ENCODE data around the gene PWWP2B. TPM values are rescaled to one million over a fixed set of nuclear protein-coding genes. Genes with fewer than 3 reads are reported as not detected.

The PWWP2B gene
- total and polyA plus RNA-seq, 9 of the 15 experiments (the other 6 are each of a cell fraction or from before 2014, with no cell fraction given) = 0.07 to 9.2 (median 1.6) TPM; not detected in 1

DNA sequence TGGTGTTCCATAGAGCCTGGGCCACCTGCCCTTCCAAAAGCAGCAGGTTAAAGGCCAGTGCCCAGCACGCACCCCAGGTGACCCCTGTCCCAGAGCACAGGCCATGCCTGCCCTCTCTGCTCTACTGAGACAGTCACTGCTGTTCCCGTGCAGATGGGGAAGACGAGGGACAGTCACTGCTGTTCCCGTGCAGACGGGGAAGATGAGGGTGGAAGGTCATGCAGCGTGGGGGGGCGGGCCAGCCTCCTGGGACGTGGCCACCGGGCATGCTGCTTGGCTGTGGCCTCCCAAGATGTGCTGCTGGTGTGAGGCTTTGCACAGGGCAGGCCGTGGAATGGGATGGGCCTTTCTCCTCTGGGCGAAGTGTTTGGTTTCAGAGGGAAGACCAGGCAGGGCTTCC is 46.6 kb upstream of the PWWP2B start:
- peaks cover 0 to 22% of the 10 kb centered on the region in 2 experiments; a peak in 2 of 5 replicates for H3K4me1 ChIP-seq (replicated peaks in 1 of 2; ENCODE audit: control insufficient read depth in 2 of 2, insufficient read depth in 2 of 2, low read length in 2 of 2)
- BruUV-seq (replicated peaks) = no TSS peak
- H3K9me3 ChIP-seq (replicated peaks; ENCODE audit: control insufficient read depth, insufficient read depth, low read depth, low read length) = no peaks in the 10 kb centered on the region
- H2AFZ ChIP-seq (ENCODE audit: low read depth, low read length) = no peak overlapping the region
- no peak overlapping the region for H3K4me2 ChIP-seq (ENCODE audit: insufficient read depth, low read length)
- TF ChIP-seq, protein P1, sequence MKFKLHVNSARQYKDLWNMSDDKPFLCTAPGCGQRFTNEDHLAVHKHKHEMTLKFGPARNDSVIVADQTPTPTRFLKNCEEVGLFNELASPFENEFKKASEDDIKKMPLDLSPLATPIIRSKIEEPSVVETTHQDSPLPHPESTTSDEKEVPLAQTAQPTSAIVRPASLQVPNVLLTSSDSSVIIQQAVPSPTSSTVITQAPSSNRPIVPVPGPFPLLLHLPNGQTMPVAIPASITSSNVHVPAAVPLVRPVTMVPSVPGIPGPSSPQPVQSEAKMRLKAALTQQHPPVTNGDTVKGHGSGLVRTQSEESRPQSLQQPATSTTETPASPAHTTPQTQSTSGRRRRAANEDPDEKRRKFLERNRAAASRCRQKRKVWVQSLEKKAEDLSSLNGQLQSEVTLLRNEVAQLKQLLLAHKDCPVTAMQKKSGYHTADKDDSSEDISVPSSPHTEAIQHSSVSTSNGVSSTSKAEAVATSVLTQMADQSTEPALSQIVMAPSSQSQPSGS (CRISPR knock-in tag; IDR thresholded peaks at IDR 0.05) = no peak
- TF ChIP-seq ATF7 (IDR thresholded peaks at IDR 0.05) = no peak
- TF ChIP-seq CHCHD3 (CRISPR knock-in tag; IDR thresholded peaks at IDR 0.05) = no peak
- no peak for TF ChIP-seq ZFP1 (CRISPR knock-in tag; IDR thresholded peaks at IDR 0.05)
- TF ChIP-seq FOXA1 (IDR thresholded peaks at IDR 0.05; ENCODE audit: borderline replicate concordance) = no peak
- TF ChIP-seq TEAD1 (CRISPR knock-in tag; IDR thresholded peaks at IDR 0.05) = no peak
- WGBS (ENCODE audit: insufficient coverage, low coverage, missing lambda C conversion rate) = 19% methylated on average over 8 of the region's 11 CpGs
- H3K36me3 ChIP-seq (ENCODE audit: control insufficient read depth, insufficient read depth, low read length) = no peaks in the 10 kb centered on the region
- H3K9me1 ChIP-seq (ENCODE audit: control insufficient read depth, insufficient read depth, low read length) = no peaks in the 10 kb centered on the region
- no peak overlapping the region for H3K4me3 ChIP-seq
- no peak for ATAC-seq
- FAIRE-seq = no peak
- CTCF ChIA-PET (ENCODE audit: low intra/inter-chr PET ratio) = no interaction called here
- no peaks in the 10 kb centered on the region for H3K79me2 ChIP-seq (ENCODE audit: control insufficient read depth, insufficient read depth, low read length)
- H3K27ac ChIP-seq (ENCODE audit: extremely low read depth, low read depth, low read length) = no peak overlapping the region
- POLR2A ChIA-PET = no interaction called here
- H3K9ac ChIP-seq (ENCODE audit: insufficient read depth in 1 of 2, low read depth in 2 of 2, low read length in 2 of 2) = no peak overlapping the region
- H4K20me1 ChIP-seq (replicated peaks; ENCODE audit: control insufficient read depth, insufficient read depth, low read length) = no peaks in the 10 kb centered on the region
- no peak for DNase-seq (ENCODE audit: extremely low read depth in 1 of 4, low spot score in 3 of 4)
- intact Hi-C loops (cut with micrococcal nuclease) (no loop called here), in situ Hi-C loops (cut with MboI) (no loop called here)
- no peaks in the 10 kb centered on the region for H3K27me3 ChIP-seq (ENCODE audit: control insufficient read depth in 2 of 2, insufficient read depth in 2 of 2, low read length in 2 of 2)

All from K562 (cell line).